CD4-positive, alpha-beta T cell treated with Interleukin-1 beta for 1 hour (primary cell): ENCODE data around the gene PI4KA.
A peak's percentile ranks its signal among the peaks of the same experiment; 100 is the strongest.

Experiments
- DNase-seq, 2 donors: peaks; one replicate each; pipeline ENCODE4 v3.0.0-alpha.2; 2020 to 2022

PI4KA gene

GRCh38 chr22:20814221-20814808 is 44.3 kb downstream of the PI4KA start:
- no peak for DNase-seq

- DNase-seq, result no peak
These were observed 45.6 kb downstream of the PI4KA start for GRCh38 chr22:20813056-20813455.

- no peak for DNase-seq
These were observed 46.5 kb downstream of the PI4KA start for GRCh38 chr22:20811971-20812660.

GRCh38 chr22:20811171-20811570 is 47.4 kb downstream of the PI4KA start:
- no peak for DNase-seq

- peak; percentile 10 to 32 for DNase-seq
These were observed 48.0 kb downstream of the PI4KA start for GRCh38 chr22:20810645-20811044.

DNA sequence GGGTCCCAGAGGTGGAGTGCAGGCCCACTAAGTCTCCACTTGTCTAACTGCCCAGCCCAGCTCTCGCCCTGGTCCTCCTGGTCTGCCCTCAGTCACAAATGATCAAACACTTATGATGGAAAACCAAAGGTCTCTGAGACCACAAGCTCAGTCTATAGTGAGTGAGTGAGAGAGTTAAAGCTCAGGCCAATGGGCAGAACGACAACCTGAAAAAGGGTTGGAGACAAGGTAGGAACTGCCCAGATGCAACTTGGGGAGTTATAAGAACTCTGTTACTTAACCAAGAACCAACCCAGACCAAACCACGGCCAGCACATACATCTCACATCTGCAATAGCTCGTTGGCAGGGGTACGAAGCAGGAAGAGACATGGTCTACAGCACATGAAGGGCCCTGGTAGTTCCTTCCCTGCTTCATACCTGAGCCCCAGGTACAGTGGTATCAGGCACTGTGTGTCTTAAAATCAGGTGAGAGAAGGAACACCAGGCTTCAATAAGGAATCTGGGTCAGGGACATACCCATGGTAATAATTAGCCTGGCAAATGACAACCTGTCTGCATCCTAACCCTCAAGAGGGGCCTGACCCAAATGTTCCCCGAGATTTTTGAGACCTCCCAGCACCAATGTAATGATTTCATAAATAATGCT is 48.9 kb downstream of the PI4KA start:
- DNase-seq, result no peak

- DNase-seq, result no peak
These were observed 49.8 kb downstream of the PI4KA start for GRCh38 chr22:20808844-20809243.

DNA sequence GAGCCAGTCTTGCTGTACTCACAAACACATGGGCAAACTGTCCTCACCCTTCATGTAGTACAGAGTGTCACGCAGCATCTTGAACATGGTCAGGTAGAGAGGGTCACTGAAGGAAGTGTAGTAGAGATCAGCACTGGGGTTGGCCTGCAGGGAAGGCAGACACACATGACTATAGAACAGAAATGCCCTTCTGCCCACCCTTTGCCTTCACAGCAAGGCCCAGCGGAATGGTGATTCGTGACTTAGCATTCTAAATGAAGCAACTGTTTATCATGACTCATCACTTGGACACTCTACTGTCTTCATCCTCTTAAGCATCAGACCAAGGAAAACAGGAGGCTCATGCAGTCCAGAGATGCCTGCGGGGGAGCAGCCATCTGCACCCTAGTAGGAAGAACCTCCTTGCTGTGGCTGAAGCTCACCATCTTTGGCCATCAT is 51.3 kb downstream of the PI4KA start:
- DNase-seq, result no peak

- DNase-seq, result no peak
These were observed 52.6 kb downstream of the PI4KA start for GRCh38 chr22:20805972-20806471.

GRCh38 chr22:20804650-20805049 is 54.0 kb downstream of the PI4KA start:
- no peak for DNase-seq

DNA sequence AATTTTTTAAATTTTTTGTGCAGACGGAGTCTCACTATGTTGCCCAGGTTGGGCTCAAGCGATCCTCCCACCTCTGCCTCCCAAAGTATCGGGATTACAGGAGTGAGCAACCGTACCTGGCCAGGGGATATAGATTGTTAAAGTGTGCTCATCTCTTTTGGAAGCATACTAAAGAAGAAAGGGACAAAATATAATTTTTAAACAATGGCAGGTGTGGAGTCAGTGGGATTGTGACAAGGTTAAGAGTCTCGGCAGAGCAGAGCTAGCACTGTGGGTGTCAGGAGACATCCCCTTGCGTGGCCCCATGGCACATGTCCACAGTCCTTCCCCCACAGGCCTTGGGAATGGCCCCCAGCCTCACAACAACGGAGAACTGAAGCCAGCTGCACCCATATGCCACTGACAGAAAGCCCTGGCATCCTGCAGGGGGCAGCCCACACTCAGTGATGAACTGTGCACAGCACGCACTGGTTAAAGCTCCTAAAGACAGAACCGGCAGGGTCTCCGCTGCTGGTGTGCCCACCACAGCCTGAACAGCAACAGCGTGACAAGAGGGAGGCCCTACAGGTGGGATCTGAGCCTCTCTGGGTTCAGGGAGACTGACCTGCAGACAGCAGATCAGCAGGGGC is 54.8 kb downstream of the PI4KA start:
- DNase-seq, result peak; percentile 3 to 25

GRCh38 chr22:20802922-20803553 is 55.6 kb downstream of the PI4KA start:
- DNase-seq, result no peak

- no peak for DNase-seq
These were observed 56.2 kb downstream of the PI4KA start for GRCh38 chr22:20802452-20802851.

GRCh38 chr22:20799449-20799848 is 59.2 kb downstream of the PI4KA start:
- no peak for DNase-seq

- no peak for DNase-seq
These were observed 59.6 kb downstream of the PI4KA start for GRCh38 chr22:20798974-20799373.

- no peak for DNase-seq
These were observed 60.4 kb downstream of the PI4KA start for GRCh38 chr22:20798218-20798617.

- DNase-seq, result no peak
These were observed 61.9 kb downstream of the PI4KA start for GRCh38 chr22:20796731-20797130.

- no peak for DNase-seq
These were observed 63.8 kb downstream of the PI4KA start for GRCh38 chr22:20794650-20795413.

- no peak for DNase-seq
These were observed 64.6 kb downstream of the PI4KA start for GRCh38 chr22:20793748-20794649.

GRCh38 chr22:20792966-20793728 is 65.5 kb downstream of the PI4KA start:
- no peak for DNase-seq
